Fibroblast of lung (primary cell): Measurements from ENCODE around the gene EPHA1. TPM values are rescaled to one million over a fixed set of nuclear protein-coding genes. Genes with fewer than 3 reads are reported as not detected.
"Not testable (repeated sequence)": the region's sequence is repeated elsewhere in the genome, so short reads cannot be mapped to it uniquely, and the experiment has no call there.

Source experiments
- DNase-seq, 2 donors: peaks; one replicate each; pipeline versions ENCODE4 v3.0.0 to v3.0.0-alpha.2; 2010; ENCODE audit warnings: low read depth in 2 of 2
- H2AFZ ChIP-seq: 2 replicates; pipeline ENCODE4 v1.5.1; 2012; ENCODE audit warnings: low read length, control low read depth, inconsistent platforms
- H3K27ac ChIP-seq: 2 replicates; pipeline ENCODE4 v1.5.1; 2011; ENCODE audit warnings: low read length, control low read depth; ENCODE audit not compliant: insufficient read depth
- H3K27me3 ChIP-seq: 2 replicates; pipeline ENCODE4 v1.5.1; 2011; ENCODE audit warnings: mild to moderate bottlenecking, low read length; ENCODE audit not compliant: control insufficient read depth, insufficient read depth
- H3K36me3 ChIP-seq: 2 replicates; pipeline ENCODE4 v1.5.1; 2011; ENCODE audit warnings: low read length; ENCODE audit not compliant: control insufficient read depth, insufficient read depth
- H3K4me1 ChIP-seq: 2 replicates; pipeline ENCODE4 v1.5.1; 2011; ENCODE audit warnings: low read length; ENCODE audit not compliant: control insufficient read depth, insufficient read depth; ENCODE audit errors: extremely low read depth
- H3K4me2 ChIP-seq: 2 replicates; pipeline ENCODE4 v1.5.1; 2011; ENCODE audit warnings: low read length, control low read depth; ENCODE audit not compliant: insufficient read depth; ENCODE audit errors: extremely low read depth
- H3K4me3 ChIP-seq, 4 experiments: fragments of 200-600 bp in 1 of 4; sonication (generic) in 1 of 4; replicated peaks in 1 of 4; 2 replicates each; pipeline ENCODE4 v1.5.1; 2011 to 2016; ENCODE audit warnings: low read length in 4 of 4, low read depth in 3 of 4, mild to moderate bottlenecking in 3 of 4, control low read depth in 2 of 4, inconsistent platforms in 1 of 4, mixed read lengths in 1 of 4; ENCODE audit not compliant: insufficient read depth in 1 of 4; ENCODE audit errors: control extremely low read depth in 1 of 4
- H3K79me2 ChIP-seq: 2 replicates; pipeline ENCODE4 v1.5.1; 2012; ENCODE audit warnings: mild to moderate bottlenecking, low read length, inconsistent platforms; ENCODE audit not compliant: control insufficient read depth, insufficient read depth
- H3K9ac ChIP-seq: 2 replicates; pipeline ENCODE4 v1.5.1; 2011; ENCODE audit warnings: mild to moderate bottlenecking, low read length, control low read depth; ENCODE audit not compliant: insufficient read depth
- H3K9me3 ChIP-seq: 2 replicates; pipeline ENCODE4 v1.5.1; 2012; ENCODE audit warnings: low read depth, low read length; ENCODE audit not compliant: control insufficient read depth, insufficient read depth
- H4K20me1 ChIP-seq: 2 replicates; pipeline ENCODE4 v1.5.1; 2011; ENCODE audit warnings: low read length; ENCODE audit not compliant: control insufficient read depth, insufficient read depth; ENCODE audit errors: extremely low read depth
- EZH2 ChIP-seq: IDR thresholded peaks from 2 replicates; pipeline ENCODE4 v1.5.1; 2012; ENCODE audit warnings: low read length, control low read depth, mild to moderate bottlenecking; ENCODE audit errors: missing control alignments
- polyA plus RNA-seq, 2 donors: library from polyadenylated mRNA; depleted of rRNA in 1 of 2; stranded (reverse) in 1 of 2; unstranded in 1 of 2; fragments of >200 nt; gene quantifications; 2 replicates each; pipeline ENCODE4 v1.2.1, GENCODE V29; 2011 to 2012; ENCODE audit warnings: missing spikeins in 1 of 2
- total RNA-seq: library from RNA; depleted of rRNA; stranded (reverse); fragments of >200 nt; gene quantifications from 2 replicates; pipeline ENCODE4 v1.2.1, GENCODE V29; 2014
- TF ChIP-seq, protein P1 (sequence below), 2 donors: IDR thresholded peaks in 1 of 2; conservative IDR thresholded peaks in 1 of 2; 1 replicate in 1 of 2; 2 replicates in 1 of 2; pipeline ENCODE4 v1.5.1; 2011 to 2012; ENCODE audit warnings: low read length in 2 of 2, control low read depth in 1 of 2, inconsistent platforms in 1 of 2, low read depth in 1 of 2, mild to moderate bottlenecking in 1 of 2

EPHA1 gene
- total and polyA plus RNA-seq, 2 donors (not counting 1 experiment from before 2014, with no cell fraction given), result under 0.01 to 0.09 TPM

DNA sequence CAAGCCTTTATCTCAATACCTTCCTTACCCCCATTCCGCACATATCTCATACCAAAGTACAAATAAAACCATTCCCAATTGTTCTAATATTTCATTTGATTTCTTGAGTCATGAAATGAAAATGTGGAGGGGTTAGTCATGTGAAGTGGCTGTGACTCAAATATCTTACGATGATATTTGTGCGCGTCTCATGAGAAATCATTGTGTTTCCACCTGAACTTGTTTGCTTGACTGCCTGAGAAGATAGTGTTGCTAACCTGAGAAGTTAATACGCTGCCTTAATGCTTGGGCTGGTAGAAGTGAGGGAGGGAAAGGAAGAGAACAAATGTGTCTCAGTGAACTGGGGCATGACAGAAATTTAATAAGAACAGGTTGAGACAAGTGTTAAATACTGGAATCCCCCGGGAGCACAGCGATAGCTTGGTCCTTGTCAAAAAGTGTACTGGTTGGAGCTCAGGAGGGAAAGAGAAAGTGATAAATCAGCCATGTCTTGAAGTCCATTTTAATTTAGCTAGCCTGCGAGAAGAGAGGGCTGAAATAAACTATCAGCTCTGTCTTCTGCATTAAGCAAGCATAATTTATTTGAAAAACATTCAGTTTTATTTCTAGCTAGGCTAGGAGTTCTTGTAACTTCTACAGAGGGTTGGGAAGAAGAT, 7.2 kb upstream of the EPHA1 start:
- TF ChIP-seq, protein P1, sequence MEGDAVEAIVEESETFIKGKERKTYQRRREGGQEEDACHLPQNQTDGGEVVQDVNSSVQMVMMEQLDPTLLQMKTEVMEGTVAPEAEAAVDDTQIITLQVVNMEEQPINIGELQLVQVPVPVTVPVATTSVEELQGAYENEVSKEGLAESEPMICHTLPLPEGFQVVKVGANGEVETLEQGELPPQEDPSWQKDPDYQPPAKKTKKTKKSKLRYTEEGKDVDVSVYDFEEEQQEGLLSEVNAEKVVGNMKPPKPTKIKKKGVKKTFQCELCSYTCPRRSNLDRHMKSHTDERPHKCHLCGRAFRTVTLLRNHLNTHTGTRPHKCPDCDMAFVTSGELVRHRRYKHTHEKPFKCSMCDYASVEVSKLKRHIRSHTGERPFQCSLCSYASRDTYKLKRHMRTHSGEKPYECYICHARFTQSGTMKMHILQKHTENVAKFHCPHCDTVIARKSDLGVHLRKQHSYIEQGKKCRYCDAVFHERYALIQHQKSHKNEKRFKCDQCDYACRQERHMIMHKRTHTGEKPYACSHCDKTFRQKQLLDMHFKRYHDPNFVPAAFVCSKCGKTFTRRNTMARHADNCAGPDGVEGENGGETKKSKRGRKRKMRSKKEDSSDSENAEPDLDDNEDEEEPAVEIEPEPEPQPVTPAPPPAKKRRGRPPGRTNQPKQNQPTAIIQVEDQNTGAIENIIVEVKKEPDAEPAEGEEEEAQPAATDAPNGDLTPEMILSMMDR (conservative IDR thresholded peaks at IDR 0.05 in 1 of 2, IDR thresholded peaks at IDR 0.05 in 1 of 2; ENCODE audit: low read depth in 1 of 2, low read length in 2 of 2), result no peak
- TF ChIP-seq EZH2, result no peak
- no peak overlapping the region for H3K4me3 ChIP-seq
- no peaks in the 10 kb centered on the region for H3K4me1 ChIP-seq
- no peak overlapping the region for H2AFZ ChIP-seq
- no peak overlapping the region for H3K9ac ChIP-seq
- no peak overlapping the region for H3K27ac ChIP-seq
- H3K4me2 ChIP-seq, result no peak overlapping the region
- no peaks in the 10 kb centered on the region for H3K36me3 ChIP-seq
- no peaks in the 10 kb centered on the region for H3K9me3 ChIP-seq
- H3K27me3 ChIP-seq, result no peaks in the 10 kb centered on the region
- H4K20me1 ChIP-seq, result no peaks in the 10 kb centered on the region
- no peaks in the 10 kb centered on the region for H3K79me2 ChIP-seq
- DNase-seq, result peak in 1 of 2 donors; percentile 72

DNA sequence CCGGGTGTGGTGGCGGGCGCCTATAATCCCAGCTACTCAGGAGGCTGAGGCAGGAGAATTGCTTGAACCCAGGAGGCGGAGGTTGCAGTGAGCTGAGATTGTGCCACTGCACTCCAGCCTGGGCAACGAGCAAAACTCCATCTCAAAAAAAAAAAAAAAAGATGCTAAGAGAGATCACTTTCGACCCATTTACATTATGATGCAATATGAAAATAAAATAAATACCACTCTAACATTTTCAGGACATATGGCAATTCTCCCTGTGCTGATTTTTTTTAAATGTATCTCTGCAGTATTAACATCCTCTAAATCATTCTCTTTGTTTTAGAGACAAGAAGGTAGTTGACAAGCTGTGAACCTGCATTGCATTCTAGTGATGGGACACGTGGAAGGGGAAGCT, 6.6 kb upstream of the EPHA1 start:
- not testable (repeated sequence) for H4K20me1 ChIP-seq, H2AFZ ChIP-seq, DNase-seq, H3K4me1 ChIP-seq, H3K27ac ChIP-seq, H3K4me3 ChIP-seq, H3K4me2 ChIP-seq, H3K79me2 ChIP-seq, H3K9ac ChIP-seq, H3K36me3 ChIP-seq, H3K27me3 ChIP-seq, H3K9me3 ChIP-seq

DNA sequence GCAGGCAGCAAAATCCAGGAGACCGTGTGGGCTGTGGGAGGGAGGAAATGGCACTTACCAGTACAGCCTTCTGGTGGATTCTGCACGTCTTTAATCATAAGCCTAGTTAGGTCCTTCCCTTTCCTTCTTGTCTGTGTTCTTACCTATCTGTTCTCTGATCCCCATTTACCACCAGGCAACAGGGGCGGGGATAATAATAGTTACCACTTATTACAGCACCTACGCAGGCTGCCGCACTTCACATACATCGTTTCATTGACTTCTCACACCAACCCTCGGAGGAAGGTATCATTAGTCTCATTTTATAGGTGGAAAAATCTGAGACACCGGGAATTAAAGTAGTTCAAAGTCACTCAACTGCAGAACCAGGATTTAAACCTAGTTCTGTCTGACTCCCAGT, 4.5 kb upstream of the EPHA1 start:
- no peak overlapping the region for H3K9ac ChIP-seq
- no peaks in the 10 kb centered on the region for H3K27me3 ChIP-seq
- H3K9me3 ChIP-seq, result no peaks in the 10 kb centered on the region
- H4K20me1 ChIP-seq, result no peaks in the 10 kb centered on the region
- TF ChIP-seq EZH2, result no peak
- TF ChIP-seq, protein P1 (conservative IDR thresholded peaks at IDR 0.05 in 1 of 2, IDR thresholded peaks at IDR 0.05 in 1 of 2; ENCODE audit: low read depth in 1 of 2, low read length in 2 of 2), result no peak
- no peak overlapping the region for H3K4me3 ChIP-seq
- no peak overlapping the region for H2AFZ ChIP-seq
- no peak overlapping the region for H3K27ac ChIP-seq
- no peaks in the 10 kb centered on the region for H3K79me2 ChIP-seq
- H3K4me1 ChIP-seq, result peaks cover 4% of the 10 kb centered on the region
- no peak for DNase-seq
- H3K36me3 ChIP-seq, result no peaks in the 10 kb centered on the region
- H3K4me2 ChIP-seq, result no peak overlapping the region
